ENCODE measurements around the gene ZNF891. TPM values are rescaled to one million over a fixed set of nuclear protein-coding genes. Genes with fewer than 3 reads are reported as not detected.

The ZNF891 gene
- total and polyA plus RNA-seq, 2 of the 13 experiments (the other 11 are each of a cell fraction or from before 2014, with no cell fraction given) = 1.3 to 2.1 TPM

DNA sequence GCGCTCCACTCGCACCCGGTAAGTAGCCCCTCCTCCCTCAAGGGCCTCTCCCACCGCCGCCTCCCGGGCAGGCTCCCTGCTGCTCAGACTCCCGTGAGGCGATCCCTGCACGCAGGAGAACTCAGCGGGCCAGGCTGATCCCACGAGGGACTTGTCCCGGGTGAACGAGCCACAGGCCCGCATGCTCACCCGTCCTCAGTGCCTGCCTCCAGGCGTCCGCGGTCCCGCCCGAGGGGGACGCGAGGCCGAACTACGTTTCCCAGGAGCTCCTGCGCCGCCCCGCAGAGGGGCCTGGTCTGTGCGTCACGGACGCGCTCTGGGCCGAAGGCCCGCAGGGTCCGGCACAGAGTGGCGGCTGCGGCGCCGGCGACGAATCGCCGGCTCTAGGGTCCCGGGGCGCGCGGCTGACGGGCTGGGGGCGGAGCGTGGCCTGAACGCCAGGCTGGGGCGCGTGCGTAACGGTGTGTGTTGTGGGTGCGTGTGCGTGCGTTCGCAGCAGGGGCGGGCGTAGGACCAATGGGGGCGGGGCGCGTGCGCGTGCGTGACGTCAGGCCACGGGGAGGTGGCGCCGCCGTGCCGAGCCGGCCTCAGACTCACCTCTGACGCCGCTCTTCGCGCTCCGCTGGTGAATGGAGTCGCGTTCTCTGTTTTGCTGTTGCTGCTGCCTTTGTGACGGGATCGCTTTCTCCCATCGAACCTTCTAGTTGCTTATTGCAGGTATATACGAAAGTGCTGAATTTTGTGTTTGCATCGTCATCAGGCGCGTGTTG is at the start of gene ZNF891, which contains the start of gene ZNF10 (continued):
- TF ChIP-seq HBP1 (CRISPR knock-in tag; IDR thresholded peaks at IDR 0.05; ENCODE audit: low read depth) (0 out of 2 replicates have a peak, but pooled peaks have one; percentile 82), TP53 (CRISPR knock-in tag; conservative IDR thresholded peaks at IDR 0.05) (no peak), NR2F1 (CRISPR knock-in tag; IDR thresholded peaks at IDR 0.05) (no peak), ZNF646 (CRISPR knock-in tag; IDR thresholded peaks at IDR 0.05) (0 out of 2 replicates have a peak, but pooled peaks have one; percentile 39), CSRNP2 (CRISPR knock-in tag; conservative IDR thresholded peaks at IDR 0.05; ENCODE audit: low read depth) (no peak), NR1H2 (CRISPR knock-in tag; IDR thresholded peaks at IDR 0.05; ENCODE audit: borderline replicate concordance, low read depth) (peak; percentile 57; the same call in 1 of the 2 replicates), CEBPG (CRISPR knock-in tag; IDR thresholded peaks at IDR 0.05) (no peak), IKZF5 (CRISPR knock-in tag; IDR thresholded peaks at IDR 0.05) (peak; percentile 86; the same call in 1 of the 2 replicates), MLLT10 (CRISPR knock-in tag; IDR thresholded peaks at IDR 0.05) (no peak), MYC (CRISPR knock-in tag; IDR thresholded peaks at IDR 0.05; ENCODE audit: borderline replicate concordance) (peak; percentile 80), HNRNPH1 (optimal IDR thresholded peaks at IDR 0.05; ENCODE audit: low read depth, low read length) (no peak), ZIK1 (CRISPR knock-in tag; IDR thresholded peaks at IDR 0.05; ENCODE audit: borderline replicate concordance, low read depth) (no peak), KDM6A (CRISPR knock-in tag; IDR thresholded peaks at IDR 0.05; ENCODE audit: low read depth) (no peak), ZSCAN20 (CRISPR knock-in tag; IDR thresholded peaks at IDR 0.05; ENCODE audit: borderline replicate concordance) (no peak), TEAD3 (CRISPR knock-in tag; optimal IDR thresholded peaks at IDR 0.05; ENCODE audit: borderline replicate concordance) (no peak)
- TF ChIP-seq, protein P1, sequence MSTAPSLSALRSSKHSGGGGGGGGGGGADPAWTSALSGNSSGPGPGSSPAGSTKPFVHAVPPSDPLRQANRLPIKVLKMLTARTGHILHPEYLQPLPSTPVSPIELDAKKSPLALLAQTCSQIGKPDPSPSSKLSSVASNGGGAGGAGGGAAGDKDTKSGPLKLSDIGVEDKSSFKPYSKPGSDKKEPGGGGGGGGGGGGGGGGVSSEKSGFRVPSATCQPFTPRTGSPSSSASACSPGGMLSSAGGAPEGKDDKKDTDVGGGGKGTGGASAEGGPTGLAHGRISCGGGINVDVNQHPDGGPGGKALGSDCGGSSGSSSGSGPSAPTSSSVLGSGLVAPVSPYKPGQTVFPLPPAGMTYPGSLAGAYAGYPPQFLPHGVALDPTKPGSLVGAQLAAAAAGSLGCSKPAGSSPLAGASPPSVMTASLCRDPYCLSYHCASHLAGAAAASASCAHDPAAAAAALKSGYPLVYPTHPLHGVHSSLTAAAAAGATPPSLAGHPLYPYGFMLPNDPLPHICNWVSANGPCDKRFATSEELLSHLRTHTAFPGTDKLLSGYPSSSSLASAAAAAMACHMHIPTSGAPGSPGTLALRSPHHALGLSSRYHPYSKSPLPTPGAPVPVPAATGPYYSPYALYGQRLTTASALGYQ (CRISPR knock-in tag; IDR thresholded peaks at IDR 0.05) = peak; percentile 51; the same call in 1 of the 2 replicates

All from HepG2 (cell line).